GM10266 (cell line): ENCODE results near the gene TTLL8.

Experiments used
- DNase-seq: peaks from one replicate; pipeline ENCODE4 v3.0.0; 2012; ENCODE audit errors: extremely low spot score
- TF ChIP-seq, protein P1 (sequence below): IDR thresholded peaks from 2 replicates; pipeline ENCODE4 v1.5.1; 2012; ENCODE audit warnings: mild to moderate bottlenecking, low read depth; ENCODE audit not compliant: control insufficient read depth, insufficient read depth; ENCODE audit errors: missing control alignments

Gene TTLL8

DNA sequence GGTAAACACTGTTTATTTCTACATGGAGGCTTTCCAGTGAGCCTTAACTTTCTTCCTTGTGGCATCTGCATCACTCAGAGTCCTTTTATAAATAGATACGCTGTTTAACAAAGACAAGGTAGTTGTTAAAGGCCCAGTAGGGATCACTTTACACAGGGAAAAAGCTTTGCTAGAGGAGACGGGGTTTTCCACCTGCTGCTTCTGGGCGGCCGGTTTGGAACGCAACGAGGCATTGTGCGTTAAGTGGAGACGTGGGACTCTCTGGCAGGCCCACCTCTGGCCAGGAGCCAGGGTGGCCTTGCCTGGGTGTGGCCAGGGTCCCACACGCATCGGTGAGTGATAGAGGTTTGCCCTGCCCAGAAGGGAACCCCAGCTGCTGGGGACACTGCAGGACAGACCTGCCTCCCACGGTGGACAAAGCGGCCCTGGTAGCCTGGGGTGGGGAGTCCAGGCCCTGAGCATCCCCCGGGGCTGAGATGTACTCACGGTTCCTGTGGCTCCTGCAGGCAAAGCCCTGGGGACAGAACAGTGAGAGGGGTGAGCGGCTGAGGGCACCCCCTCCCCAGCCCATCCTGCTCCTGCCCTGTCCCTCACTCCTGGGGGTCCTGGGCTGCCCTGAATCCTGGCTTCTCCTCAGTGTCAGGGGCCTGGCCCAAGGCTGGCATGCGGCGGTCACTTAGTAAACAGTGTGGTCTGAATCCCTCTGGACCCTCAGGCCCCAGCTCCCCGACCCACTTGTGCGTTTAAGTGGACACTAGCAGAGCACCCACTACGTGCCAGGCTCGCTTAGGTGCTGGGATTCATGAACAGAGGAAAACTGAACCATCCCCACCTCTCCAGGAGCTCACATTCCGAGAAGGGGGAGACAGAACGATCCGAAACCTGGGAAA lies 49.7 kb downstream of the TTLL8 start:
- no peak for DNase-seq
- TF ChIP-seq, protein P1, sequence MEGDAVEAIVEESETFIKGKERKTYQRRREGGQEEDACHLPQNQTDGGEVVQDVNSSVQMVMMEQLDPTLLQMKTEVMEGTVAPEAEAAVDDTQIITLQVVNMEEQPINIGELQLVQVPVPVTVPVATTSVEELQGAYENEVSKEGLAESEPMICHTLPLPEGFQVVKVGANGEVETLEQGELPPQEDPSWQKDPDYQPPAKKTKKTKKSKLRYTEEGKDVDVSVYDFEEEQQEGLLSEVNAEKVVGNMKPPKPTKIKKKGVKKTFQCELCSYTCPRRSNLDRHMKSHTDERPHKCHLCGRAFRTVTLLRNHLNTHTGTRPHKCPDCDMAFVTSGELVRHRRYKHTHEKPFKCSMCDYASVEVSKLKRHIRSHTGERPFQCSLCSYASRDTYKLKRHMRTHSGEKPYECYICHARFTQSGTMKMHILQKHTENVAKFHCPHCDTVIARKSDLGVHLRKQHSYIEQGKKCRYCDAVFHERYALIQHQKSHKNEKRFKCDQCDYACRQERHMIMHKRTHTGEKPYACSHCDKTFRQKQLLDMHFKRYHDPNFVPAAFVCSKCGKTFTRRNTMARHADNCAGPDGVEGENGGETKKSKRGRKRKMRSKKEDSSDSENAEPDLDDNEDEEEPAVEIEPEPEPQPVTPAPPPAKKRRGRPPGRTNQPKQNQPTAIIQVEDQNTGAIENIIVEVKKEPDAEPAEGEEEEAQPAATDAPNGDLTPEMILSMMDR = no peak

DNA sequence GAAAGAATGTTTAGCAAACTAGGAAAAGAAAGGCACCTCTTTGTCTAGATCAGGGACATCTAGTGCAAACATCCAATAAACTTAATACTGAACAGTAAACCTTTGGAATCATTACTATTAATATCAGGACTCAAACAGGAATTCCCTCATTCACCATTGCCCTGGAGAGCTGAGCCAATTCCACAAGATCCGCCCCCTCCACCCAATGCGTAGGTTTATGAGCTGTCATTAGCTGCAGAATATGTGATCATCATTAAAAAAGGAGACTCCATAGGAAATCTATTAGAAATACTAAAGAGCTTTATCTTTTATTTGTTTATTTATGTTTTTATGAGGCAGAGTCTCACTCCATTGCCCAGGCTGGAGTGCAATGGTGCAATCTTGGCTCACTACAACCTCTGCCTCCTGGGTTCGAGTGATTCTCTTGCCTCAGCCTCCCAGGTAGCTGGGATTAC lies 51.0 kb downstream of the TTLL8 start:
- no peak for DNase-seq
- TF ChIP-seq, protein P1 = no peak

DNA sequence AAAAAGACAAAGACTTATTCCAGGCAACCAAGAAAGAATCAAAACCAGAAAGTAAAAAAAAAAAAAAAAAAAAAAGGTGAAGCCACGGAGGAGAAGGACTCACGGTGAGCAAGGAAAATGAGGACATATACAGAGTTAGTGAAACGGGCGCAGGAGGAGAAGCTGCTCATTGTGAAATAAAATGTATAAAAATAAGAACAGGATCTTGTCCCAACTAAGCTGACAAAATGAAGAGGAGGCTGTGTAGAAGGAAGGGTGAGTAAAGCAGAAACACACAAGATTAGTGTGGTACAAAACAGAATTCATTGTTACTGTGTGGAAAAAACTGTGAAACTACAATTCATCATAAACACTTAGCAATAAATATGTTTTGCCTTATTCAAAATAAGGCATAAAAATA lies 53.2 kb downstream of the TTLL8 start:
- no peak for DNase-seq
- TF ChIP-seq, protein P1 = no peak

DNA sequence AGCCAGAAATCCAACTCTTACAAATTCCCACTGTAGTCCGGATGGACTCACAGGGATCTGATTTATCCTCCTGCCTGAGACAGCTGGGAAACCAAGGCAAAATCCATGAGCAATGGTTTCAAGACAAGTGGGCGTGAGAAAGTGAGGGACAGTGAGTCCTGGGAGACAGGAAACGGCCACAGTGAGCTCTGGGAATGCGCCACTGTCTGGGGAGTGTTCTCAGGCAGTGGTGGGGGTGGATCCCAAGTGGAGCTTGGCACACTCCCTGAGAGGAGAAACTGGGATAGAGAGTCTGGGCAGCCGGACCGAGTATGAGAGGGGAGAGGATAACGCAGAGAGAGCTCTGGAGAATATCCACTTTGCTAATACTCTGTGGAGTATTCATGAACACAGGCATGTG lies 55.3 kb downstream of the TTLL8 start:
- DNase-seq = no peak
- TF ChIP-seq, protein P1 = no peak

DNA sequence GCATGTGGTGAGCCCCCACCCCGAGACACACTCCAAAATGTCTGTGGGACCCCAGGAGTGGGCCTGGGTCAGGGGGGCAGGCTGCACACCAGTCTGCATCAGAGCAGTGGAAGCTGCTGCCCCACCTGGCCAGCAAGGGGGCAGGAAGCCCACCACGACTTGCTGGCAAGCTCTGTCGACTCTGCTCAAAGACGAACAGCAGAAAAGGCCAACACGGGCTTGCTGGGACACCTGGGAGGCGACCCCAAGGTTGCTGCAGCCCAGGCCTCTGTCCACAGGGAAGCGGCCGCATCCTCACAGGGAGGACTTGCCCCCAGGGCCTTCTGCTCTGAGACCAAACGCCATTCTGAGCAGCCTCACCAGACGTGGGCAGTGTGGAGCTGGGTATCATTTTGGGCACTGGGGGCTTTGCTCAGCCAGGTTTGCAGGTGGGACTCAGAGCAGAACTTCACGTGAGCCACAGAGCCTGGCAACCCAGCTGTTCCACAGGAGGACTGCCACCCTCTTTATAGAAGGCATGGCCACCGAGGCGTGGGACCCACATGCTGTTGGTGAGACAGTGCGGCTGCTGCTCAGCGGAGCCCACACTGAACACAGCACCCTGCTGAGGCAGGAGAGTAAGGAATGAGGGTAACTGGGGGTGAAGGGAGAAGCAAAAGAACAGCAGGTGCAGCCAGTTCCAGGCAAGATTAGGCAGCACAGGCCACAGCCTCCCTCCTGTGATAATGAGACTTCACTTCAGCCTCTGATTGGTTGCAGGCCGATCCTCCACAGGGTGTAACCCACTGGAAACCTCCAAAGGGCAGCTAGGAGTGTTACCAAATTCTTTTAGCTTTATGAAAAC lies 56.5 kb downstream of the TTLL8 start:
- DNase-seq = no peak
- TF ChIP-seq, protein P1 = no peak

DNA sequence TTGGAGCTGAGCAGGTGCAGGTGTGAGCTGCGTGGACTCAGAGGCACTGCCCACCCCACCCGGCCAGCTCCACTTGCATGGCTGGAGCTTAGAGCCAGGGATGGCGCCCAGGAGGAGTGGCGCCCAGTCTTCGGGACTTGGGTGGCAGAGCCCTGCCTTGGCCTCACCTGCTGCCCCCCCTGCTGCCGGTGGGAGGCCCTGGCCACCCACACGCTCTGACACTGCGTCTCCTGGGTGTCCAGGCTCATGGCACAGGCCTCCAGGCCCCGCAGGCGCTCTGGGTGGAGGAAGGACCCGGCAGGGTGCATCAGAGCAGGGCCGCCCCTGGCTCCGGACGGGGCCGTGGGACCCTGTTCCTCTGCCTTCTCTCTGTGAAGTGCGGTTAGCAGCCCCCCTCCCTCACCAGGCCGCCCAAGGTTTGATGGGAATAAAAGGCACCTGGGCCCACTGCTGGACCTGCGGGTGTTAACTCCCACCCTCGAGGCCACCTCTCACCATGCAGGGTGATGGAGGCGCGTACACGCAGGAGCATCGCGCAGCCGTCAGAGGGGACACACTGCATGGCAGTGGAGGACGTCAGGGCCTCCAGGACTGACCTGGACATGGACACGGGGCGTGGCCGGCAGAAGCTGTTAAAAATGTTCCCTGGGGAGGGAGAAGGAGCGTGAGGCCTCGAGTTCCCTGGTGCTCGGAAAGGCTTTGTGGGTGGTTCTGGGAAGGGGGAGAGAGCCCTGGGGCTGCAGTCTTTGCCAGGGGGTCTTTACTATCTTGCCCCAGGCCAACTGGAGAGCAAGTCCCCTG lies 57.3 kb downstream of the TTLL8 start:
- DNase-seq = no peak

More for the DNA sequence above, 57.3 kb downstream of the TTLL8 start:
- TF ChIP-seq, protein P1 = no peak
